Measurements from ENCODE around the gene MAPKAP1. TPM values are rescaled to one million over a fixed set of nuclear protein-coding genes. Genes with fewer than 3 reads are reported as not detected.

Gene MAPKAP1
- total RNA-seq, 1 donor from 2014 or later = 62.9 TPM

- Mint-ChIP-seq H3K4me1 (no peaks in the 10 kb centered on the region), H3K9me3 (no peaks in the 10 kb centered on the region), H3K27ac (no peak overlapping the region), H3K36me3 (no peaks in the 10 kb centered on the region), H3K4me3 (no peak overlapping the region), H3K27me3 (ENCODE audit: low read depth) (peaks cover 24% of the 10 kb centered on the region)
- no peak for TF ChIP-seq CTCF (IDR thresholded peaks at IDR 0.05; ENCODE audit: unreplicated experiment)
- no peak for DNase-seq (ENCODE audit: low spot score in 2 of 2, unreplicated experiment in 2 of 2)
Measured at GRCh38 chr9:125730168-125730567, 23.2 kb upstream of the MAPKAP1 start.

- H3K27me3 Mint-ChIP-seq (ENCODE audit: low read depth) = peaks cover 18% of the 10 kb centered on the region
- TF ChIP-seq CTCF (IDR thresholded peaks at IDR 0.05; ENCODE audit: unreplicated experiment) = no peak
- H3K36me3 Mint-ChIP-seq = no peaks in the 10 kb centered on the region
- no peaks in the 10 kb centered on the region for H3K9me3 Mint-ChIP-seq
- no peak overlapping the region for H3K4me3 Mint-ChIP-seq
- no peak overlapping the region for H3K27ac Mint-ChIP-seq
- H3K4me1 Mint-ChIP-seq = no peaks in the 10 kb centered on the region
- DNase-seq (ENCODE audit: low spot score in 2 of 2, unreplicated experiment in 2 of 2) = no peak
Measured at GRCh38 chr9:125726456-125727132, 19.6 kb upstream of the MAPKAP1 start.

- TF ChIP-seq CTCF (IDR thresholded peaks at IDR 0.05; ENCODE audit: unreplicated experiment) = no peak
- Mint-ChIP-seq H3K36me3 (peaks cover 5% of the 10 kb centered on the region), H3K27me3 (ENCODE audit: low read depth) (no peaks in the 10 kb centered on the region), H3K9me3 (no peaks in the 10 kb centered on the region), H3K27ac (peak overlapping the region; percentile 86), H3K4me3 (peak overlapping the region; percentile 80), H3K4me1 (peaks cover 17% of the 10 kb centered on the region)
- DNase-seq (ENCODE audit: low spot score in 2 of 2, unreplicated experiment in 2 of 2) = no peak
Measured at GRCh38 chr9:125707472-125707804, 430 bp upstream of the MAPKAP1 start.

GRCh38 chr9:125705893-125706292 is 1.1 kb downstream of the MAPKAP1 start:
- Mint-ChIP-seq H3K9me3 (no peaks in the 10 kb centered on the region), H3K4me1 (peaks cover 17% of the 10 kb centered on the region), H3K27me3 (ENCODE audit: low read depth) (no peaks in the 10 kb centered on the region), H3K36me3 (peaks cover 5% of the 10 kb centered on the region), H3K4me3 (peak overlapping the region; percentile 80), H3K27ac (peak overlapping the region; percentile 71)
- TF ChIP-seq CTCF (IDR thresholded peaks at IDR 0.05; ENCODE audit: unreplicated experiment) = no peak
- DNase-seq (ENCODE audit: low spot score in 2 of 2, unreplicated experiment in 2 of 2) = no peak

GRCh38 chr9:125703662-125704061 is 3.3 kb downstream of the MAPKAP1 start:
- H3K4me1 Mint-ChIP-seq = peaks cover 18% of the 10 kb centered on the region
- TF ChIP-seq CTCF (IDR thresholded peaks at IDR 0.05; ENCODE audit: unreplicated experiment) = no peak
- peaks cover 5% of the 10 kb centered on the region for H3K36me3 Mint-ChIP-seq
- no peak overlapping the region for H3K4me3 Mint-ChIP-seq
- no peak overlapping the region for H3K27ac Mint-ChIP-seq
- no peaks in the 10 kb centered on the region for H3K27me3 Mint-ChIP-seq (ENCODE audit: low read depth)
- DNase-seq (ENCODE audit: low spot score in 2 of 2, unreplicated experiment in 2 of 2) = no peak
- no peaks in the 10 kb centered on the region for H3K9me3 Mint-ChIP-seq

GRCh38 chr9:125701351-125701750 is 5.7 kb downstream of the MAPKAP1 start:
- no peak for TF ChIP-seq CTCF (IDR thresholded peaks at IDR 0.05; ENCODE audit: unreplicated experiment)
- no peak overlapping the region for H3K27ac Mint-ChIP-seq
- peaks cover 18% of the 10 kb centered on the region for H3K4me1 Mint-ChIP-seq
- no peak overlapping the region for H3K4me3 Mint-ChIP-seq
- no peak for DNase-seq (ENCODE audit: low spot score in 2 of 2, unreplicated experiment in 2 of 2)
- H3K9me3 Mint-ChIP-seq = peaks cover 6% of the 10 kb centered on the region
- no peaks in the 10 kb centered on the region for H3K27me3 Mint-ChIP-seq (ENCODE audit: low read depth)
- H3K36me3 Mint-ChIP-seq = peaks cover 5% of the 10 kb centered on the region
